ENCODE results near the gene AHDC1. TPM values are rescaled to one million over a fixed set of nuclear protein-coding genes. Genes with fewer than 3 reads are reported as not detected.
A peak's percentile ranks its signal among the peaks of the same experiment; 100 is the strongest.

AHDC1 gene
- polyA plus RNA-seq, 2 of the 4 experiments (the other 2 are of a cell fraction) = 1.3 to 11.5 TPM

- TF ChIP-seq HMGXB4 (CRISPR knock-in tag; IDR thresholded peaks at IDR 0.05; ENCODE audit: borderline replicate concordance) (no peak), USF2 (IDR thresholded peaks at IDR 0.05) (no peak)
- TF ChIP-seq, protein P1, sequence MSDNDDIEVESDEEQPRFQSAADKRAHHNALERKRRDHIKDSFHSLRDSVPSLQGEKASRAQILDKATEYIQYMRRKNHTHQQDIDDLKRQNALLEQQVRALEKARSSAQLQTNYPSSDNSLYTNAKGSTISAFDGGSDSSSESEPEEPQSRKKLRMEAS (IDR thresholded peaks at IDR 0.05) = no peak
Observed at GRCh38 chr1:27560268-27561123, 43.4 kb downstream of the AHDC1 start (continued).

- H3K4me2 ChIP-seq = no peak overlapping the region
- H3K4me3 ChIP-seq = no peak overlapping the region
- H3K9me3 ChIP-seq = no peaks in the 10 kb centered on the region
- H3K27ac ChIP-seq = peak overlapping the region in 1 of 2 experiments; percentile 85; a peak in 2 of 6 replicates
- no peak for TF ChIP-seq HOXB5 (CRISPR knock-in tag; IDR thresholded peaks at IDR 0.05)
- TF ChIP-seq PHF8 (IDR thresholded peaks at IDR 0.05; ENCODE audit: borderline replicate concordance, low read depth) = no peak
- TF ChIP-seq FOSL2 (IDR thresholded peaks at IDR 0.05) = no peak
- no peak for TF ChIP-seq FOSL2 (CRISPR knock-in tag; IDR thresholded peaks at IDR 0.05)
- TF ChIP-seq, protein P2, sequence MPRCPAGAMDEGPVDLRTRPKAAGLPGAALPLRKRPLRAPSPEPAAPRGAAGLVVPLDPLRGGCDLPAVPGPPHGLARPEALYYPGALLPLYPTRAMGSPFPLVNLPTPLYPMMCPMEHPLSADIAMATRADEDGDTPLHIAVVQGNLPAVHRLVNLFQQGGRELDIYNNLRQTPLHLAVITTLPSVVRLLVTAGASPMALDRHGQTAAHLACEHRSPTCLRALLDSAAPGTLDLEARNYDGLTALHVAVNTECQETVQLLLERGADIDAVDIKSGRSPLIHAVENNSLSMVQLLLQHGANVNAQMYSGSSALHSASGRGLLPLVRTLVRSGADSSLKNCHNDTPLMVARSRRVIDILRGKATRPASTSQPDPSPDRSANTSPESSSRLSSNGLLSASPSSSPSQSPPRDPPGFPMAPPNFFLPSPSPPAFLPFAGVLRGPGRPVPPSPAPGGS (IDR thresholded peaks at IDR 0.05) = no peak
- peaks cover 79% of the 10 kb centered on the region for H3K4me1 ChIP-seq
- ATAC-seq (no peak), DNase-seq (ENCODE audit: low read depth in 1 of 2, low spot score in 1 of 2) (no peak), FAIRE-seq (no peak)
- WGBS (ENCODE audit: missing lambda C conversion rate) = 87% methylated on average over 8 of the region's 8 CpGs
- ChIA-PET CTCF (interaction anchor here (0.8 to 6.4 kb wide), 7 partner anchors 10 to 202 kb away, joined by 3 to 125 read pairs (median 4); partner anchors contain the start of gene AHDC1), POLR2A (no interaction called here)
Observed at GRCh38 chr1:27559466-27560030, 44.4 kb downstream of the AHDC1 start.

GRCh38 chr1:27557596-27558340 is 46.2 kb downstream of the AHDC1 start:
- FAIRE-seq (no peak), DNase-seq (ENCODE audit: low read depth in 1 of 2, low spot score in 1 of 2) (peak; percentile 48 to 65), ATAC-seq (peak; percentile 8 to 55)
- Histone ChIP-seq H3K4me3 (0 out of 3 replicates have a peak overlapping the region, but pooled peaks have one; percentile 8), H3K27ac (peak overlapping the region; percentile 89 to 94), H3K9me3 (no peaks in the 10 kb centered on the region), H3K4me2 (peak overlapping the region; percentile 81), H3K4me1 (peaks cover 64% of the 10 kb centered on the region)
- ChIA-PET CTCF (interaction anchor here (0.9 to 6.4 kb wide), 30 partner anchors 12 to 250 kb away, joined by 3 to 125 read pairs (median 5); partner anchors contain the start of genes AHDC1 and WASF2), POLR2A (interaction anchor here (1.6 to 2.1 kb wide), 3 partner anchors 10 to 44 kb away, joined by 7 to 13 read pairs (median 9); no protein-coding TSS in a partner anchor)
- no peak for TF ChIP-seq HOXB5 (CRISPR knock-in tag; IDR thresholded peaks at IDR 0.05)
- TF ChIP-seq KDM1A (IDR thresholded peaks at IDR 0.05; ENCODE audit: low read depth) = peak; percentile 84
- no peak for TF ChIP-seq RAD21 (conservative IDR thresholded peaks at IDR 0.05 in 1 of 2, IDR thresholded peaks at IDR 0.05 in 1 of 2)
- TF ChIP-seq CBX8 (IDR thresholded peaks at IDR 0.05) = no peak
- 21% methylated on average over 8 of the region's 11 CpGs for WGBS (ENCODE audit: missing lambda C conversion rate)

All from A549 (cell line).